ENCODE data around the gene ARMCX5. TPM values are rescaled to one million over a fixed set of nuclear protein-coding genes. Genes with fewer than 3 reads are reported as not detected.

The ARMCX5 gene
- total and polyA plus RNA-seq, 2 of the 8 experiments (the other 6 are each of a cell fraction or from before 2014, with no cell fraction given), result 8.6 to 10.9 TPM

DNA sequence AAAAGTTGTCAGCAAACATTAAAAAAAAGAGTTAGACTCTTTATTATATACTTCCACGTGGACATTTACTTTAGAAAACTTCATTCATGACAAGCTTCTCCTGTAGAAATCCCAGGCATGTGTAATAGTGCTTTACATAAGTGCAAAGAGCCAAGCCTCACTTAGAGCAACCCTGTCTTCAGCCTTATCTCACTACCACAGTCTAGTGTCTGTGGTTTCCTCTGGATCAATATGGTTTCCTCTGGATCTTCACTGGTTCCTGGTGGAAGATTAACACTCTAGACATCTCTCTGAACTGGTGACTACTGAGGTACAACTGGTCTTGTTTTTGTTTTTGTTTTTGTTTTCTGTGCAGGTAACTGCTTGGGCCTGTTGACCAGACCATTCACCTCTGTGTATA is 18.4 kb upstream of the ARMCX5 start (continued):
- TF ChIP-seq RAD21 (IDR thresholded peaks at IDR 0.05 in 1 of 2, conservative IDR thresholded peaks at IDR 0.05 in 1 of 2; ENCODE audit: low read depth in 2 of 2, low read length in 2 of 2), result no peak
- TF ChIP-seq PHF8 (conservative IDR thresholded peaks at IDR 0.05; ENCODE audit: low read depth, low read length), result no peak
- no peak for TF ChIP-seq CTBP2 (IDR thresholded peaks at IDR 0.05; ENCODE audit: borderline replicate concordance, insufficient read depth, insufficient read length, low read length)
- no peak for TF ChIP-seq POU5F1 (IDR thresholded peaks at IDR 0.05; ENCODE audit: low read depth, low read length)
- no peak for TF ChIP-seq RBBP5 (IDR thresholded peaks at IDR 0.05; ENCODE audit: borderline replicate concordance, low read depth, low read length)

Measured in H1 (cell line).